ENCODE measurements around the gene HJURP. TPM values are rescaled to one million over a fixed set of nuclear protein-coding genes. Genes with fewer than 3 reads are reported as not detected.
A peak's percentile ranks its signal among the peaks of the same experiment; 100 is the strongest.

Gene HJURP
- total RNA-seq, 4 donors from 2014 or later, result 1.2 to 4.4 (median 3.5) TPM

GRCh38 chr2:233795735-233796171 is 58.6 kb downstream of the HJURP start:
- WGBS, 2 donors, result 93 to 94% methylated on average over 8 of the region's 13 CpGs

DNA sequence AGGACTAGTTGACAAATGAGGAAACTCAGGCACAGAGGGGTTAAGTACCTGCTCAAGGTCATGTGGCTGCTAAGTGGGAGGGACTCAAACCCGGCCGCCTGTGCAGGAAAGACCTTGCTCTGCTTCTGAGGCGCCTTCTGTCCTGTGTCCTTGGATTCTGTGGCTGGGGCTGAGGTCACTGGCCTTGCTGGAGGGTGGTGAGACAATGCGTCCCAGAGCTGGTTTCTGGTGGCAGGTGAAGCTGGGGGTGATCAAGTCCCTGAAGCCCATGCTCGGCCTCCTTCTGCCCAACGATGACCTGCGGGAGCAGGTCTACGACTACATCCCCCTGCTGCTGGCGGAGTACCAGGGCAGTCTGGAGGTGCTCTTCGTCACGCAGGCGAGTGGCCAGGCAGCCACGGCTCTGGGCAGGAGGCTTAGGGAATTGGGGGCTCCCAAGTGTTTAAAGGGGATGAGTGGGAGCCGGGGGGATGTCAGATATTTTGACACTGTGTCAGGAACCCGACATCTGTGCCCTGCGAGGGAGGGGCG is 60.1 kb downstream of the HJURP start:
- H3K4me3 ChIP-seq (ENCODE audit: low read depth, poor library complexity, severe bottlenecking), result no peak overlapping the region
- 80 to 85% methylated on average over 17 of the region's 17 CpGs for WGBS, 2 donors
- TF ChIP-seq CTCF (IDR thresholded peaks at IDR 0.05), result no peak
- TF ChIP-seq POLR2A (IDR thresholded peaks at IDR 0.05), result no peak
- peak in 1 of 2 donors; percentile 74 for DNase-seq (ENCODE audit: low spot score in 2 of 2)
- intact Hi-C loops (cut with DNase I; ENCODE audit: low total_unique reads), result no loop called here

More at GRCh38 chr2:233795735-233796171, 58.6 kb downstream of the HJURP start:
- no peak overlapping the region for H3K4me3 ChIP-seq (ENCODE audit: low read depth, poor library complexity, severe bottlenecking)
- TF ChIP-seq POLR2A (IDR thresholded peaks at IDR 0.05) (no peak), CTCF (IDR thresholded peaks at IDR 0.05) (no peak)
- peak in 1 of 2 donors; percentile 72 for DNase-seq (ENCODE audit: low spot score in 2 of 2)
- intact Hi-C loops (cut with DNase I; ENCODE audit: low total_unique reads), result no loop called here

DNA sequence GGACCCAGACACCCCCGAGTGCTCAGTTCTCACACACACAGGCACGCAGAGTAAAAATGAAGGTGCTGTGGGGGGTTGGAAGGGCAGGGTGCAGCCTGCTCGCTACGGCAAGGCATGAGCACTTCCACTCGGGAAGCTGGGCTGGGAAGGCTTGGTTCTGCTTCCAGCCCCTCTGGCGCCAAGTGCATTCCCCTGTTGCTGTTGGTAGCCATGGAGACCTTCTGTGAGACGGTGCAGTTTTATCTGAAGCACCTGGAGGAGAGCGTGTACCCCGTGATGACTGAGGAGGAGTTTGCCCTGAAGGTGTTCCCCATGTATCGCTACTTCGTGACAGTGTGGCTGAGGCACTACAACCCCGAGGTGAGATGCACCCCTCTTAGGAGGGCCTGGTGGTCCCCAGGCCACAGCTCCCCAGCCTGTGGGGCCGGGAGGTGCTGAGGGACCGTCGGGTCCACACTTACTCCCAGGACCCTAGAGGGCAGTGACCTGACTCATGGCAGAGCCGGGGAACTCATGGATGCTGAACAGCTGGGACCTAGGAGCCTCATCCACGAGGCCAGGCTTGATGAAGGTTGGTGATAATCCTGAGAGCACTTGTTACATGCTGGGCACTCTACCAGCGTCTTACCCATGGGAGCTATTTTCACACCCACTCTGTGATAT is 60.7 kb downstream of the HJURP start:
- whole genome bisulfite sequencing, 2 donors, result 55 to 65% methylated on average over 15 to 18 of the region's 18 CpGs
- no peak for DNase-seq (ENCODE audit: low spot score in 2 of 2)
- TF ChIP-seq POLR2A (IDR thresholded peaks at IDR 0.05) (no peak), CTCF (IDR thresholded peaks at IDR 0.05) (no peak)
- H3K4me3 ChIP-seq (ENCODE audit: low read depth, poor library complexity, severe bottlenecking), result no peak overlapping the region
- intact Hi-C loops (cut with DNase I; ENCODE audit: low total_unique reads), result no loop called here

GRCh38 chr2:233792720-233793119 is 61.6 kb downstream of the HJURP start:
- DNase-seq (ENCODE audit: low spot score in 2 of 2), result no peak
- intact Hi-C loops (cut with DNase I; ENCODE audit: low total_unique reads), result no loop called here
- WGBS, 2 donors, result 79 to 83% methylated on average over 7 of the region's 7 CpGs
- H3K4me3 ChIP-seq (ENCODE audit: low read depth, poor library complexity, severe bottlenecking), result no peak overlapping the region
- TF ChIP-seq POLR2A (IDR thresholded peaks at IDR 0.05) (no peak), CTCF (IDR thresholded peaks at IDR 0.05) (no peak)

DNA sequence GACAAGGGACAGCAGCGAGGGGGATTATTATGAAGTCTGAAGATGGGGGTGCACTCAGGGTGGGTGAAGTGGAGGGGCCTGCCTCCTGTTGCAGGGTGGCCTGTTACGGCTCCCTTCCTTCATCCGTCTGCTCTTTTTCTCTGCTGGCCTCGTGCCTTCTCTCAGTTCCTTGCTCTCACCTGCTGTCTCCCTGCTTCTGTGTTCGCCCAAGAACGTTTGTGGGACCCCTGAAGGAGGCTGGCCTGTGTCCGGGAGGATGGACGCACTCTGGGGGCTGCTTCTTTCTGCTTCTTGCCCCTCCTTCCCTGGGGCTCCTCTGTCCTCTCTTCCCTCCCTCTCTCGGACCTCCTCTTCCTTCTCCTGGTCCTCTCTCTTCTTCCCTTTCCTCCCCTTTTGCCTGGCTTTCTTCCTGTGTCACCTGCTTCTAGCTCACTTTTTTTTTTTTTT is 62.4 kb downstream of the HJURP start:
- no peak overlapping the region for H3K4me3 ChIP-seq (ENCODE audit: low read depth, poor library complexity, severe bottlenecking)
- intact Hi-C loops (cut with DNase I; ENCODE audit: low total_unique reads), result no loop called here
- WGBS, 2 donors, result 77 to 78% methylated on average over 9 of the region's 9 CpGs
- TF ChIP-seq POLR2A (IDR thresholded peaks at IDR 0.05), result no peak
- TF ChIP-seq CTCF (IDR thresholded peaks at IDR 0.05), result no peak
- no peak for DNase-seq (ENCODE audit: low spot score in 2 of 2)
